ES-I3 (cell line): Measurements from ENCODE around the gene TTYH3.
"Not testable (repeated sequence)": the region's sequence is repeated elsewhere in the genome, so short reads cannot be mapped to it uniquely, and the experiment has no call there.

ENCODE experiments used
- H3K36me3 ChIP-seq: 2 replicates; pipeline ENCODE4 v1.6.1; 2013; ENCODE audit warnings: mild to moderate bottlenecking, low read length, control low read depth, moderate library complexity; ENCODE audit not compliant: insufficient read depth
- H3K4me1 ChIP-seq: 2 replicates; pipeline ENCODE4 v1.6.1; 2013; ENCODE audit warnings: mild to moderate bottlenecking, control low read depth, low read length; ENCODE audit not compliant: insufficient read depth
- H3K9ac ChIP-seq: 2 replicates; pipeline ENCODE4 v1.6.1; 2013; ENCODE audit warnings: low read depth, mild to moderate bottlenecking, low read length, moderate library complexity
- H3K9me3 ChIP-seq: 2 replicates; pipeline ENCODE4 v1.6.1; 2013; ENCODE audit warnings: mild to moderate bottlenecking, low read length, moderate library complexity; ENCODE audit not compliant: control insufficient read depth, insufficient read depth

Gene TTYH3

GRCh38 chr7:2691011-2691707, 59.4 kb downstream of the TTYH3 start:
- no peak overlapping the region for H3K9ac ChIP-seq
- peaks cover 14% of the 10 kb centered on the region; the same call in 1 of the 2 replicates for H3K4me1 ChIP-seq
- no peaks in the 10 kb centered on the region for H3K36me3 ChIP-seq
- H3K9me3 ChIP-seq, result no peaks in the 10 kb centered on the region

GRCh38 chr7:2691932-2692439, 60.2 kb downstream of the TTYH3 start:
- peaks cover 14% of the 10 kb centered on the region; the same call in 1 of the 2 replicates for H3K4me1 ChIP-seq
- not testable (repeated sequence) for H3K9me3 ChIP-seq, H3K9ac ChIP-seq, H3K36me3 ChIP-seq

- no peaks in the 10 kb centered on the region for H3K9me3 ChIP-seq
- peaks cover 11% of the 10 kb centered on the region; the same call in 1 of the 2 replicates for H3K4me1 ChIP-seq
- no peaks in the 10 kb centered on the region for H3K36me3 ChIP-seq
- H3K9ac ChIP-seq, result no peak overlapping the region
Observed at GRCh38 chr7:2692543-2692942, 60.8 kb downstream of the TTYH3 start.

GRCh38 chr7:2693420-2694121, 61.8 kb downstream of the TTYH3 start:
- not testable (repeated sequence) for H3K4me1 ChIP-seq, H3K9me3 ChIP-seq, H3K9ac ChIP-seq, H3K36me3 ChIP-seq

- not testable (repeated sequence) for H3K4me1 ChIP-seq, H3K9ac ChIP-seq, H3K9me3 ChIP-seq, H3K36me3 ChIP-seq
Observed at GRCh38 chr7:2694122-2694436, 62.3 kb downstream of the TTYH3 start.

- H3K9ac ChIP-seq, result no peak overlapping the region
- no peaks in the 10 kb centered on the region; the same call in 1 of the 2 replicates for H3K4me1 ChIP-seq
- H3K9me3 ChIP-seq, result no peaks in the 10 kb centered on the region
- H3K36me3 ChIP-seq, result no peaks in the 10 kb centered on the region
Observed at GRCh38 chr7:2698581-2699288, 66.9 kb downstream of the TTYH3 start.

GRCh38 chr7:2699289-2699620, 67.5 kb downstream of the TTYH3 start:
- Histone ChIP-seq H3K9me3 (no peaks in the 10 kb centered on the region), H3K36me3 (no peaks in the 10 kb centered on the region), H3K4me1 (no peaks in the 10 kb centered on the region), H3K9ac (no peak overlapping the region)

- Histone ChIP-seq H3K9me3 (no peaks in the 10 kb centered on the region), H3K36me3 (no peaks in the 10 kb centered on the region), H3K4me1 (no peaks in the 10 kb centered on the region), H3K9ac (no peak overlapping the region)
Observed at GRCh38 chr7:2700141-2700850, 68.5 kb downstream of the TTYH3 start.

GRCh38 chr7:2701424-2701823, 69.6 kb downstream of the TTYH3 start:
- no peak overlapping the region for H3K9ac ChIP-seq
- no peaks in the 10 kb centered on the region for H3K4me1 ChIP-seq
- no peaks in the 10 kb centered on the region for H3K36me3 ChIP-seq
- H3K9me3 ChIP-seq, result no peaks in the 10 kb centered on the region

GRCh38 chr7:2701832-2702593, 70.2 kb downstream of the TTYH3 start:
- H3K4me1 ChIP-seq, result no peaks in the 10 kb centered on the region
- no peaks in the 10 kb centered on the region for H3K9me3 ChIP-seq
- H3K36me3 ChIP-seq, result no peaks in the 10 kb centered on the region
- no peak overlapping the region for H3K9ac ChIP-seq

GRCh38 chr7:2702594-2702957, 70.8 kb downstream of the TTYH3 start:
- H3K36me3 ChIP-seq, result no peaks in the 10 kb centered on the region
- H3K4me1 ChIP-seq, result no peaks in the 10 kb centered on the region; the same call in 1 of the 2 replicates
- H3K9ac ChIP-seq, result no peak overlapping the region
- no peaks in the 10 kb centered on the region for H3K9me3 ChIP-seq

- H3K9me3 ChIP-seq, result no peaks in the 10 kb centered on the region
- no peaks in the 10 kb centered on the region for H3K36me3 ChIP-seq
- no peak overlapping the region for H3K9ac ChIP-seq
- H3K4me1 ChIP-seq, result no peaks in the 10 kb centered on the region; the same call in 1 of the 2 replicates
Observed at GRCh38 chr7:2705371-2706096, 73.7 kb downstream of the TTYH3 start.

- no peaks in the 10 kb centered on the region; the same call in 1 of the 2 replicates for H3K4me1 ChIP-seq
- H3K9ac ChIP-seq, result no peak overlapping the region
- H3K9me3 ChIP-seq, result no peaks in the 10 kb centered on the region
- no peaks in the 10 kb centered on the region for H3K36me3 ChIP-seq
Observed at GRCh38 chr7:2706685-2707126, 74.9 kb downstream of the TTYH3 start.
